PC-3 (cell line): ENCODE results near the gene RIN2. TPM values are rescaled to one million over a fixed set of nuclear protein-coding genes. Genes with fewer than 3 reads are reported as not detected.

Experiments used
- ATAC-seq: fragments of 200-7000 bp; cut with Tn5 transposase; 2 replicates; pipeline ENCODE4 v1.9.1; 2020; ENCODE audit warnings: mild to moderate bottlenecking, moderate library complexity
- BruUV-seq: library from RNA; stranded (reverse); fragments of 400-500 nt; replicated peaks from 2 replicates; lab custom pipeline; 2021; lab: Mats Ljungman, UMichigan
- CTCF ChIA-PET: fragments of 300-600 bp; sonication (Branson Sonifier 250); formaldehyde crosslinking; loops from one replicate; lab custom pipeline; 2022; ENCODE audit warnings: antibody characterized with exemption; lab: Charles Lee
- POLR2A ChIA-PET: fragments of 300-600 bp; sonication (Branson Sonifier 250); formaldehyde crosslinking; loops from one replicate; lab custom pipeline; 2022; ENCODE audit warnings: antibody characterized with exemption; ENCODE audit not compliant: unreplicated experiment; lab: Charles Lee
- DNase-seq: peaks from one replicate; pipeline ENCODE4 v3.0.0-alpha.2; 2015
- H2AFZ ChIP-seq: fragments of 300-600 bp; sonication (generic); 2 replicates; pipeline ENCODE4 v1.6.0; 2016; ENCODE audit warnings: antibody characterized with exemption, low read length
- H3F3A ChIP-seq: fragments of 300-600 bp; sonication (generic); one replicate; pipeline ENCODE4 v1.6.0; 2017; ENCODE audit warnings: antibody characterized with exemption, low read length, control low read depth, mild to moderate bottlenecking; ENCODE audit not compliant: unreplicated experiment
- H3K27ac ChIP-seq: fragments of 300-600 bp; sonication (generic); 2 replicates; pipeline ENCODE4 v1.5.1; 2016; ENCODE audit warnings: mild to moderate bottlenecking, low read length
- H3K27me3 ChIP-seq: fragments of 300-600 bp; sonication (generic); 2 replicates; pipeline ENCODE4 v1.6.1; 2016; ENCODE audit warnings: low read length, mixed read lengths
- H3K36me3 ChIP-seq: fragments of 300-600 bp; sonication (generic); 2 replicates; pipeline ENCODE4 v1.6.1; 2016; ENCODE audit warnings: low read depth, mixed run types, low read length, mixed read lengths
- H3K4me1 ChIP-seq: fragments of 300-600 bp; sonication (generic); 2 replicates; pipeline ENCODE4 v1.5.1; 2016; ENCODE audit warnings: low read length; ENCODE audit not compliant: insufficient read depth
- H3K4me2 ChIP-seq: fragments of 300-600 bp; sonication (generic); 2 replicates; pipeline ENCODE4 v1.6.0; 2016; ENCODE audit warnings: low read length
- H3K4me3 ChIP-seq: fragments of 300-600 bp; sonication (generic); 2 replicates; pipeline ENCODE4 v1.5.1; 2016; ENCODE audit warnings: mild to moderate bottlenecking, low read length, mixed read lengths
- H3K79me2 ChIP-seq: fragments of 300-600 bp; sonication (generic); 2 replicates; pipeline ENCODE4 v1.6.1; 2017; ENCODE audit warnings: low read length, mixed read lengths
- H3K9ac ChIP-seq: fragments of 300-600 bp; sonication (generic); 2 replicates; pipeline ENCODE4 v1.6.0; 2016; ENCODE audit warnings: mild to moderate bottlenecking, low read length
- H3K9me2 ChIP-seq: fragments of 300-600 bp; sonication (generic); replicated peaks from 2 replicates; pipeline ENCODE4 v1.6.1; 2016; ENCODE audit warnings: mixed run types, low read length, mixed read lengths
- H3K9me3 ChIP-seq: fragments of 300-600 bp; sonication (generic); 2 replicates; pipeline ENCODE4 v1.6.1; 2016; ENCODE audit warnings: low read length, mixed read lengths
- H4K20me1 ChIP-seq: fragments of 300-600 bp; sonication (generic); 2 replicates; pipeline ENCODE4 v1.6.1; 2016; ENCODE audit warnings: low read length, mixed read lengths
- CTCF ChIP-seq: fragments of 300-600 bp; sonication (generic); conservative IDR thresholded peaks from 2 replicates; pipeline ENCODE4 v1.5.1; 2017; ENCODE audit warnings: antibody characterized with exemption, low read depth, mild to moderate bottlenecking, low read length
- EZH2 ChIP-seq: fragments of 300-600 bp; sonication (generic); IDR thresholded peaks from one replicate; pipeline ENCODE4 v1.6.1; 2017; ENCODE audit warnings: antibody characterized with exemption, mild to moderate bottlenecking, low read length; ENCODE audit not compliant: unreplicated experiment
- EZH2phosphoT487 ChIP-seq: fragments of 300-600 bp; sonication (generic); IDR thresholded peaks from 2 replicates; pipeline ENCODE4 v1.6.1; 2018; ENCODE audit warnings: mild to moderate bottlenecking, antibody characterized with exemption, low read length, borderline replicate concordance
- intact Hi-C: fragments of 100-400 bp; cut with micrococcal nuclease; formaldehyde crosslinking; loops from 2 replicates; pipeline ENCODE4 v1.9.0; 2023
- total RNA-seq: library from RNA; depleted of rRNA; stranded (reverse); fragments of >200 nt; gene quantifications from 2 replicates; pipeline ENCODE4 v1.2.3, GENCODE V29; 2014

RIN2 gene
- total RNA-seq, 1 experiment from 2014 or later = 69.8 TPM

- POLR2A ChIA-PET = no interaction called here
Measured at GRCh38 chr20:19727251-19727847, 30.7 kb upstream of the RIN2 start.

GRCh38 chr20:19729672-19730071 lies 28.4 kb upstream of the RIN2 start:
- DNase-seq (no peak), ATAC-seq (no peak)
- TF ChIP-seq CTCF (no peak), EZH2phosphoT487 (no peak), EZH2 (no peak)
- Histone ChIP-seq H3K9me2 (no peaks in the 10 kb centered on the region), H3K9me3 (no peaks in the 10 kb centered on the region), H3K36me3 (no peaks in the 10 kb centered on the region), H3K9ac (no peak overlapping the region), H2AFZ (no peak overlapping the region), H4K20me1 (no peaks in the 10 kb centered on the region), H3K4me2 (no peak overlapping the region), H3K79me2 (no peaks in the 10 kb centered on the region), H3K4me1 (peaks cover 11% of the 10 kb centered on the region), H3K4me3 (no peak overlapping the region), H3F3A (no peaks in the 10 kb centered on the region), H3K27ac (no peak overlapping the region), H3K27me3 (no peaks in the 10 kb centered on the region)
- ChIA-PET POLR2A (no interaction called here), CTCF (no interaction called here)
- no TSS peak for BruUV-seq
- intact Hi-C loops = no loop called here

More at GRCh38 chr20:19727251-19727847, 30.7 kb upstream of the RIN2 start:
- no TSS peak for BruUV-seq
- no peaks in the 10 kb centered on the region for H4K20me1 ChIP-seq
- no peak overlapping the region for H3K4me2 ChIP-seq
- TF ChIP-seq CTCF (no peak), EZH2phosphoT487 (no peak), EZH2 (no peak)
- H3F3A ChIP-seq = no peaks in the 10 kb centered on the region
- no peaks in the 10 kb centered on the region for H3K36me3 ChIP-seq
- CTCF ChIA-PET = no interaction called here
- no peaks in the 10 kb centered on the region for H3K9me2 ChIP-seq
- no peak overlapping the region for H3K9ac ChIP-seq
- no peaks in the 10 kb centered on the region for H3K9me3 ChIP-seq
- no peaks in the 10 kb centered on the region for H3K79me2 ChIP-seq
- ATAC-seq (no peak), DNase-seq (no peak)
- H2AFZ ChIP-seq = no peak overlapping the region
- H3K4me3 ChIP-seq = no peak overlapping the region
- no peak overlapping the region for H3K27ac ChIP-seq
- H3K4me1 ChIP-seq = peaks cover 11% of the 10 kb centered on the region
- intact Hi-C loops = loop anchor here (2.0 kb wide), 1 partner anchor 15 kb away; no protein-coding TSS in a partner anchor
- no peaks in the 10 kb centered on the region for H3K27me3 ChIP-seq

- no peak overlapping the region for H3K27ac ChIP-seq
- no peak for DNase-seq
- ChIA-PET POLR2A (no interaction called here), CTCF (no interaction called here)
- H3K79me2 ChIP-seq = no peaks in the 10 kb centered on the region
- H3K4me1 ChIP-seq = peaks cover 19% of the 10 kb centered on the region
- no peaks in the 10 kb centered on the region for H4K20me1 ChIP-seq
- no peak overlapping the region for H3K9ac ChIP-seq
- intact Hi-C loops = no loop called here
- H3K27me3 ChIP-seq = no peaks in the 10 kb centered on the region
- H3K4me2 ChIP-seq = no peak overlapping the region
- H3K9me3 ChIP-seq = no peaks in the 10 kb centered on the region
- no TSS peak for BruUV-seq
- H3K9me2 ChIP-seq = no peaks in the 10 kb centered on the region
- no peaks in the 10 kb centered on the region for H3F3A ChIP-seq
- no peaks in the 10 kb centered on the region for H3K36me3 ChIP-seq
- no peak for ATAC-seq
- no peak overlapping the region for H3K4me3 ChIP-seq
- TF ChIP-seq EZH2 (no peak), EZH2phosphoT487 (no peak), CTCF (no peak)
- no peak overlapping the region for H2AFZ ChIP-seq
Measured at GRCh38 chr20:19730706-19731105, 27.4 kb upstream of the RIN2 start.
